B cell (primary cell): Measurements from ENCODE around the gene PPP1R12C. TPM values are rescaled to one million over a fixed set of nuclear protein-coding genes. Genes with fewer than 3 reads are reported as not detected.
A peak's percentile ranks its signal among the peaks of the same experiment; 100 is the strongest.

Source experiments
- ATAC-seq: fragments of 200-7000 bp; cut with Tn5 transposase; one replicate; pipeline ENCODE4 v1.10.0; 2021; ENCODE audit warnings: low read depth, mild to moderate bottlenecking, moderate number of reproducible peaks, moderate library complexity
- CTCF ChIA-PET: fragments of 350-600 bp; sonication (Branson Sonifier 250); formaldehyde crosslinking; loops from one replicate; lab custom pipeline; 2021; ENCODE audit warnings: antibody characterized with exemption, inconsistent platforms; lab: Charles Lee
- POLR2A ChIA-PET: fragments of 350-600 bp; sonication (Branson Sonifier 250); formaldehyde crosslinking; loops from one replicate; lab custom pipeline; 2021; ENCODE audit warnings: antibody characterized with exemption; lab: Charles Lee
- DNase-seq: peaks from one replicate; pipeline ENCODE4 v3.0.0; 2013
- H2AFZ ChIP-seq: 2 replicates; pipeline ENCODE4 v1.6.1; 2012; ENCODE audit warnings: mild to moderate bottlenecking, low read depth, low read length; ENCODE audit not compliant: insufficient read depth, poor library complexity, severe bottlenecking
- H3K27ac ChIP-seq, 2 donors: 1 replicate in 1 of 2; 2 replicates in 1 of 2; pipeline ENCODE4 v1.5.1; 2012 to 2013; ENCODE audit warnings: low read length in 2 of 2, mild to moderate bottlenecking in 2 of 2, moderate library complexity in 1 of 2
- H3K27me3 ChIP-seq, 4 experiments: fragments of 200-600 bp in 1 of 4; sonication (generic) in 1 of 4; replicated peaks in 1 of 4; 1 replicate in 2 of 4; 2 replicates in 2 of 4; pipeline versions ENCODE4 v1.6.1 to v1.7.0; 2013 to 2016; ENCODE audit warnings: low read length in 3 of 4, mild to moderate bottlenecking in 2 of 4, mixed read lengths in 1 of 4, moderate library complexity in 1 of 4; ENCODE audit not compliant: insufficient read depth in 4 of 4, control insufficient read depth in 3 of 4; ENCODE audit errors: control extremely low read depth in 1 of 4
- H3K36me3 ChIP-seq, 2 experiments: replicated peaks in 1 of 2; 1 replicate in 1 of 2; 2 replicates in 1 of 2; pipeline versions ENCODE4 v1.6.1 to v1.7.1; 2013; ENCODE audit warnings: low read length in 1 of 2; ENCODE audit not compliant: insufficient read depth in 2 of 2, control insufficient read depth in 1 of 2; ENCODE audit errors: control extremely low read depth in 1 of 2, extremely low read depth in 1 of 2
- H3K4me1 ChIP-seq, 2 donors: fragments of 200-600 bp in 1 of 2; sonication (generic) in 1 of 2; 1 replicate in 1 of 2; 2 replicates in 1 of 2; pipeline versions ENCODE4 v1.5.1 to v1.6.1; 2013 to 2017; ENCODE audit warnings: low read length in 2 of 2; ENCODE audit not compliant: control insufficient read depth in 2 of 2, insufficient read depth in 2 of 2
- H3K4me2 ChIP-seq: replicated peaks from 2 replicates; pipeline ENCODE3; 2012; ENCODE audit warnings: mild to moderate bottlenecking, low read depth, low read length; ENCODE audit not compliant: poor library complexity, severe bottlenecking
- H3K4me3 ChIP-seq, 5 experiments: fragments of 200-600 bp in 1 of 5; sonication (generic) in 1 of 5; 1 replicate in 3 of 5; 2 replicates in 2 of 5; pipeline versions ENCODE4 v1.5.1 to v1.7.0; 2011 to 2016; ENCODE audit warnings: low read length in 4 of 5, mild to moderate bottlenecking in 4 of 5, low read depth in 2 of 5, control low read depth in 1 of 5, moderate library complexity in 1 of 5; ENCODE audit not compliant: insufficient read depth in 1 of 5; ENCODE audit errors: control extremely low read depth in 1 of 5, extremely low read depth in 1 of 5
- H3K79me2 ChIP-seq: fragments of 200-600 bp; sonication (generic); one replicate; pipeline ENCODE4 v1.6.0; 2016; ENCODE audit warnings: low read length; ENCODE audit not compliant: control insufficient read depth, insufficient read depth
- H3K9ac ChIP-seq: fragments of 200-600 bp; sonication (generic); 2 replicates; pipeline ENCODE4 v1.6.1; 2017; ENCODE audit warnings: mild to moderate bottlenecking, low read length, moderate library complexity
- H3K9me3 ChIP-seq, 3 donors: one replicate each; pipeline versions ENCODE4 v1.6.1 to v1.7.1; 2013; ENCODE audit warnings: low read length in 2 of 3; ENCODE audit not compliant: control insufficient read depth in 2 of 3, insufficient read depth in 1 of 3; ENCODE audit errors: control extremely low read depth in 1 of 3
- H4K20me1 ChIP-seq: 2 replicates; pipeline ENCODE4 v1.6.0; 2012; ENCODE audit warnings: mild to moderate bottlenecking, low read length; ENCODE audit not compliant: insufficient read depth, control insufficient read depth, poor library complexity, severe bottlenecking
- H3K27ac Mint-ChIP-seq: one replicate; pipeline ENCODE4 v1.8.0; 2021; ENCODE audit warnings: mixed read lengths
- H3K27me3 Mint-ChIP-seq: one replicate; pipeline ENCODE4 v1.8.0; 2021; ENCODE audit warnings: mixed read lengths
- H3K4me1 Mint-ChIP-seq: one replicate; pipeline ENCODE4 v1.8.0; 2021; ENCODE audit warnings: mixed read lengths
- H3K4me3 Mint-ChIP-seq: one replicate; pipeline ENCODE4 v1.8.0; 2021; ENCODE audit warnings: mixed read lengths
- H3K9me3 Mint-ChIP-seq: one replicate; pipeline ENCODE4 v1.8.0; 2022; ENCODE audit warnings: mixed read lengths; ENCODE audit not compliant: insufficient read depth
- EZH2 ChIP-seq: IDR thresholded peaks from 2 replicates; pipeline ENCODE4 v1.6.1; 2012; ENCODE audit warnings: borderline replicate concordance, low read depth, mild to moderate bottlenecking, moderate library complexity, low read length; ENCODE audit not compliant: insufficient read depth, poor library complexity, severe bottlenecking
- WGBS: methylation state at CpG from one replicate; pipeline ENCODE4 v1.1.5; 2013; ENCODE audit warnings: missing lambda C conversion rate; ENCODE audit not compliant: insufficient coverage; 5-methylcytosine and 5-hydroxymethylcytosine counted together
- intact Hi-C: fragments of 100-400 bp; cut with micrococcal nuclease; formaldehyde crosslinking; loops from one replicate; pipeline ENCODE4 v1.10.0; 2022
- polyA plus RNA-seq: library from polyadenylated mRNA; depleted of rRNA; stranded (reverse); fragments of >200 nt; gene quantifications from 2 replicates; pipeline ENCODE4 v1.2.3, GENCODE V29; 2012
- small RNA-seq: library from RNA; depleted of rRNA; stranded (forward); fragments of <200 nt; gene quantifications from one replicate; pipeline ENCODE3, GENCODE V24; 2012; ENCODE audit warnings: low replicate concordance, low read depth; ENCODE audit not compliant: insufficient read length
- total RNA-seq, 2 donors: library from RNA; stranded (reverse); fragments of 120-200 nt in 1 of 2; gene quantifications; 1 replicate in 1 of 2; 2 replicates in 1 of 2; pipeline versions ENCODE4 v1.2.3 to v1.2.4, GENCODE V29; 2013 to 2022
- TF ChIP-seq, protein P1 (sequence below): fragments of 200-600 bp; IDR thresholded peaks from one replicate; pipeline ENCODE4 v1.8.0; 2022; ENCODE audit warnings: antibody characterized with exemption, mild to moderate bottlenecking

The PPP1R12C gene
- total and polyA plus RNA-seq, 2 donors (not counting 1 experiment from before 2014, with no cell fraction given): 145 to 179 TPM

GRCh38 chr19:55041627-55042343, 75.7 kb downstream of the PPP1R12C start:
- ATAC-seq (no peak), DNase-seq (no peak)
- Histone ChIP-seq H3K79me2 (no peaks in the 10 kb centered on the region), H3K4me1 (peaks cover 6 to 8% of the 10 kb centered on the region in 2 donors), H3K27ac (no peak overlapping the region), H3K9me3 (no peaks in the 10 kb centered on the region), H3K27me3 (no peaks in the 10 kb centered on the region), H2AFZ (no peak overlapping the region), H3K9ac (no peak overlapping the region), H3K36me3 (peaks cover 0 to 19% of the 10 kb centered on the region in 2 experiments), H3K4me3 (no peak overlapping the region), H4K20me1 (peaks cover 10% of the 10 kb centered on the region), H3K4me2 (peak overlapping the region; percentile 18)
- POLR2A ChIA-PET: no interaction called here
- Mint-ChIP-seq H3K9me3 (no peaks in the 10 kb centered on the region), H3K4me3 (no peak overlapping the region), H3K27me3 (no peaks in the 10 kb centered on the region), H3K4me1 (peaks cover 8% of the 10 kb centered on the region), H3K27ac (no peak overlapping the region)
- CTCF ChIA-PET: no interaction called here
- no peak for TF ChIP-seq EZH2
- TF ChIP-seq, protein P1, sequence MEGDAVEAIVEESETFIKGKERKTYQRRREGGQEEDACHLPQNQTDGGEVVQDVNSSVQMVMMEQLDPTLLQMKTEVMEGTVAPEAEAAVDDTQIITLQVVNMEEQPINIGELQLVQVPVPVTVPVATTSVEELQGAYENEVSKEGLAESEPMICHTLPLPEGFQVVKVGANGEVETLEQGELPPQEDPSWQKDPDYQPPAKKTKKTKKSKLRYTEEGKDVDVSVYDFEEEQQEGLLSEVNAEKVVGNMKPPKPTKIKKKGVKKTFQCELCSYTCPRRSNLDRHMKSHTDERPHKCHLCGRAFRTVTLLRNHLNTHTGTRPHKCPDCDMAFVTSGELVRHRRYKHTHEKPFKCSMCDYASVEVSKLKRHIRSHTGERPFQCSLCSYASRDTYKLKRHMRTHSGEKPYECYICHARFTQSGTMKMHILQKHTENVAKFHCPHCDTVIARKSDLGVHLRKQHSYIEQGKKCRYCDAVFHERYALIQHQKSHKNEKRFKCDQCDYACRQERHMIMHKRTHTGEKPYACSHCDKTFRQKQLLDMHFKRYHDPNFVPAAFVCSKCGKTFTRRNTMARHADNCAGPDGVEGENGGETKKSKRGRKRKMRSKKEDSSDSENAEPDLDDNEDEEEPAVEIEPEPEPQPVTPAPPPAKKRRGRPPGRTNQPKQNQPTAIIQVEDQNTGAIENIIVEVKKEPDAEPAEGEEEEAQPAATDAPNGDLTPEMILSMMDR: no peak
- intact Hi-C loops: no loop called here
- 32% methylated on average over 17 of the region's 30 CpGs for WGBS

GRCh38 chr19:55041244-55041626, 76.2 kb downstream of the PPP1R12C start:
- CTCF ChIA-PET: no interaction called here
- H3K27me3 ChIP-seq: no peaks in the 10 kb centered on the region
- intact Hi-C loops: no loop called here
- H3K4me1 ChIP-seq: peaks cover 6 to 8% of the 10 kb centered on the region in 2 donors
- peak overlapping the region; percentile 18 for H3K4me2 ChIP-seq
- Mint-ChIP-seq H3K4me1 (peaks cover 8% of the 10 kb centered on the region), H3K4me3 (no peak overlapping the region), H3K9me3 (no peaks in the 10 kb centered on the region), H3K27ac (no peak overlapping the region), H3K27me3 (no peaks in the 10 kb centered on the region)
- no peak overlapping the region for H3K27ac ChIP-seq
- no peaks in the 10 kb centered on the region for H3K79me2 ChIP-seq
- peaks cover 0 to 18% of the 10 kb centered on the region in 2 experiments for H3K36me3 ChIP-seq
- H3K4me3 ChIP-seq: no peak overlapping the region
- ATAC-seq (no peak), DNase-seq (no peak)
- TF ChIP-seq, protein P1: no peak
- no peak for TF ChIP-seq EZH2
- POLR2A ChIA-PET: no interaction called here
- no peak overlapping the region for H2AFZ ChIP-seq
- H3K9me3 ChIP-seq: no peaks in the 10 kb centered on the region
- H4K20me1 ChIP-seq: peaks cover 10% of the 10 kb centered on the region
- H3K9ac ChIP-seq: no peak overlapping the region
- 79% methylated on average over 10 of the region's 10 CpGs for WGBS

Small RNAs within 50 kb of the gene (small RNA-seq; reads per million reads assigned to genes)
- gene MIR7975 (not detected), gene RF01210 (not detected)

Other genes starting within 250 kb of the PPP1R12C start
- gene FCAR, start 243.4 kb downstream of the PPP1R12C start, total RNA-seq: 0.34 TPM in 1 of 2 replicates, not detected in the other
- gene FCAR, start 243.4 kb downstream of the PPP1R12C start, polyA plus RNA-seq: 1.9 and 2.8 TPM in 2 replicates
- gene NCR1, start 211.5 kb downstream of the PPP1R12C start, total RNA-seq: not detected in 2 replicates
- gene NCR1, start 211.5 kb downstream of the PPP1R12C start, polyA plus RNA-seq: 0.40 and 2.4 TPM in 2 replicates
- 0.07 TPM in 1 of 2 replicates, not detected in the other for gene NLRP7, start 170.1 kb downstream of the PPP1R12C start, total RNA-seq
- gene NLRP7, start 170.1 kb downstream of the PPP1R12C start, polyA plus RNA-seq: 0.07 and 0.13 TPM in 2 replicates
- gene NLRP2, start 151.3 kb downstream of the PPP1R12C start, total RNA-seq: 17.1 and 19.2 TPM in 2 replicates
- 1.9 and 13.8 TPM in 2 replicates for gene NLRP2, start 151.3 kb downstream of the PPP1R12C start, polyA plus RNA-seq
- gene GP6, start 79.4 kb downstream of the PPP1R12C start, total RNA-seq: 0.20 TPM in 1 of 2 replicates, not detected in the other
- 0.43 and 0.55 TPM in 2 replicates for gene GP6, start 79.4 kb downstream of the PPP1R12C start, polyA plus RNA-seq
- 17.5 and 20.2 TPM in 2 replicates for gene RDH13, start 54.5 kb downstream of the PPP1R12C start, total RNA-seq
- gene RDH13, start 54.5 kb downstream of the PPP1R12C start, polyA plus RNA-seq: 13.4 and 20.4 TPM in 2 replicates
- gene EPS8L1, start 41.8 kb downstream of the PPP1R12C start, total RNA-seq: 1.0 and 1.3 TPM in 2 replicates
- 0.39 and 0.72 TPM in 2 replicates for gene EPS8L1, start 41.8 kb downstream of the PPP1R12C start, polyA plus RNA-seq
- not detected in 2 replicates for gene TNNT1, start 31.6 kb upstream of the PPP1R12C start, total RNA-seq
- gene TNNT1, start 31.6 kb upstream of the PPP1R12C start, polyA plus RNA-seq: not detected in 2 replicates
- not detected in 2 replicates for gene TNNI3, start 40.1 kb upstream of the PPP1R12C start, total RNA-seq
- gene TNNI3, start 40.1 kb upstream of the PPP1R12C start, polyA plus RNA-seq: not detected in 2 replicates
- gene DNAAF3, start 49.0 kb upstream of the PPP1R12C start, total RNA-seq: not detected in 2 replicates
- gene DNAAF3, start 49.0 kb upstream of the PPP1R12C start, polyA plus RNA-seq: not detected in 2 replicates
- 0.94 and 1.2 TPM in 2 replicates for gene SYT5, start 62.7 kb upstream of the PPP1R12C start, total RNA-seq
- 0.27 and 1.5 TPM in 2 replicates for gene SYT5, start 62.7 kb upstream of the PPP1R12C start, polyA plus RNA-seq
- not detected in 2 replicates for gene PTPRH, start 91.9 kb upstream of the PPP1R12C start, total RNA-seq
- gene PTPRH, start 91.9 kb upstream of the PPP1R12C start, polyA plus RNA-seq: not detected in 2 replicates
- 19.4 and 20.7 TPM in 2 replicates for gene TMEM86B, start 111.1 kb upstream of the PPP1R12C start, total RNA-seq
- gene TMEM86B, start 111.1 kb upstream of the PPP1R12C start, polyA plus RNA-seq: 13.6 and 14.5 TPM in 2 replicates
- 193 and 195 TPM in 2 replicates for gene PPP6R1, start 141.4 kb upstream of the PPP1R12C start, total RNA-seq
- gene PPP6R1, start 141.4 kb upstream of the PPP1R12C start, polyA plus RNA-seq: 122 and 125 TPM in 2 replicates
- gene HSPBP1, start 162.5 kb upstream of the PPP1R12C start, total RNA-seq: 15.6 and 18.2 TPM in 2 replicates
- gene HSPBP1, start 162.5 kb upstream of the PPP1R12C start, polyA plus RNA-seq: 18.9 and 19.0 TPM in 2 replicates
- gene BRSK1, start 166.4 kb upstream of the PPP1R12C start, total RNA-seq: 0.94 and 1.7 TPM in 2 replicates
- gene BRSK1, start 166.4 kb upstream of the PPP1R12C start, polyA plus RNA-seq: 1.4 and 4.0 TPM in 2 replicates
- gene TMEM150B, start 207.7 kb upstream of the PPP1R12C start, total RNA-seq: not detected in 2 replicates
- 1.4 TPM in 1 of 2 replicates, not detected in the other for gene TMEM150B, start 207.7 kb upstream of the PPP1R12C start, polyA plus RNA-seq
- 19.6 and 22.2 TPM in 2 replicates for gene KMT5C, start 222.2 kb upstream of the PPP1R12C start, total RNA-seq
- gene KMT5C, start 222.2 kb upstream of the PPP1R12C start, polyA plus RNA-seq: 23.6 and 37.8 TPM in 2 replicates
- gene COX6B2, start 237.1 kb upstream of the PPP1R12C start, total RNA-seq: not detected in 2 replicates
- 0.07 TPM in 1 of 2 replicates, not detected in the other for gene COX6B2, start 237.1 kb upstream of the PPP1R12C start, polyA plus RNA-seq
- gene GARIN5B, start 245.6 kb upstream of the PPP1R12C start, total RNA-seq: not detected in 2 replicates
- not detected in 2 replicates for gene GARIN5B, start 245.6 kb upstream of the PPP1R12C start, polyA plus RNA-seq